Epithelial cell of esophagus (primary cell): ENCODE results near the gene HOXA5.

Experiments
- DNase-seq: peaks from one replicate; pipeline ENCODE4 v3.0.0; 2010; ENCODE audit warnings: low read depth
- H3K4me3 ChIP-seq: 2 replicates; pipeline ENCODE4 v1.5.1; 2011; ENCODE audit warnings: mild to moderate bottlenecking, low read length, control low read depth
- CTCF ChIP-seq: IDR thresholded peaks from 2 replicates; pipeline ENCODE4 v1.5.1; 2011; ENCODE audit warnings: low read depth, mild to moderate bottlenecking, low read length, control low read depth, inconsistent platforms; ENCODE audit not compliant: insufficient read depth; ENCODE audit errors: missing control alignments

The HOXA5 gene

DNA sequence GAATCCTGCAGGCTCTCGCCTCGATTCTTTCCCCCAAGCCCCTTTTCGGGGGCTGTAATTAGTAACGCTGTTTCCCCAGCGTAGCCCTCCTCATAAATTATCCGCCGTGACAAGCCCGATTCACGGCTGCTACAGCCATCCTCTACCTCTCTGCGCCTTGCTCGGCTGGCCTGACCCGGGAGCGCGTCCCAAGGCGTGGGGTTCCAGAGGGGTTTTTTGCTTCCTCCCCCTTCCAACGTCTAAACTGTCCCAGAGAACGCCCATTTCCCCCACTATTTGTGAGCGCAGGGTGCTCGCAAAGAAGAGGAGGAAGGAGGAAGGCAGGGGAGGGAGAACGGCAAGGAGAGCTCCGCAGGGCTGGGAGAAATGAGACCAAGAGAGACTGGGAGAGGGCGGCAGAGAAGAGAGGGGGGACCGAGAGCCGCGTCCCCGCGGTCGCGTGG lies 880 bp downstream of the HOXA5 start:
- H3K4me3 ChIP-seq = peak overlapping the region; percentile 53
- no peak for TF ChIP-seq CTCF
- DNase-seq = no peak

GRCh38 chr7:27141923-27142579 lies 1.4 kb downstream of the HOXA5 start:
- DNase-seq = no peak
- TF ChIP-seq CTCF = no peak
- H3K4me3 ChIP-seq = peak overlapping the region; percentile 53

DNA sequence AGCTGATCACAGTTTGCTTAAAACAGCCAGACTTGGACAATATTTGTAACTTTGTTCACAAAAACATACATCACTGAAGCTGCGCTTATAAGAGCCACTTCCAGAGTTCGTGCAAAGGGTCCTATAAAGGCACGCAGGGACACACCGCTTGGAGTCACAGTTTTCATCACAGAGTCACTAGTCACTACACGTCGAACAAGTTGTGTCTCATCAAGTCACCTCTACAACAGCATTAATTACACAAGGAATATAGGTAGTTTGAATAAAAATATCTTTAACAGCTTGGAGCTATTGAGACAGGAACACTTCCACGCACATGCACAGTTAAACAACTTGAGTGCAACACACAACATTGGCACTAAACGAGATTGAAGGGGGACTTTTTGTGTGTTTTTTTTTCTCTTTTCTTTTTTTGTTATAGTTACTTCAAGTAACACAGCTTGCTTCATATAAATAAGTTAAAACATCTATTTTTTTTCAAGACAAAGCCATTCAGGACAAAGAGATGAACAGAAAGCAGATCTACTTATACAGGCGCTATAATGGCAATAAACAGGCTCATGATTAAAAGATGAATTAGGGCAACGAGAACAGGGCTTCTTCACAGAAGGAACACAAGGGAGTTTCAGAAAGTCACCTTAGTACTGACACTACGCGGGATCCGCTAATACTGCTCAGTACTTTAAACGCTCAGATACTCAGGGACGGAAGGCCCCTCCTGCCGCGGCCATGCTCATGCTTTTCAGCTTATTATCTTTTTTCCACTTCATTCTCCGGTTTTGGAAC lies 2.2 kb downstream of the HOXA5 start:
- no peak for TF ChIP-seq CTCF
- H3K4me3 ChIP-seq = no peak overlapping the region
- no peak for DNase-seq

DNA sequence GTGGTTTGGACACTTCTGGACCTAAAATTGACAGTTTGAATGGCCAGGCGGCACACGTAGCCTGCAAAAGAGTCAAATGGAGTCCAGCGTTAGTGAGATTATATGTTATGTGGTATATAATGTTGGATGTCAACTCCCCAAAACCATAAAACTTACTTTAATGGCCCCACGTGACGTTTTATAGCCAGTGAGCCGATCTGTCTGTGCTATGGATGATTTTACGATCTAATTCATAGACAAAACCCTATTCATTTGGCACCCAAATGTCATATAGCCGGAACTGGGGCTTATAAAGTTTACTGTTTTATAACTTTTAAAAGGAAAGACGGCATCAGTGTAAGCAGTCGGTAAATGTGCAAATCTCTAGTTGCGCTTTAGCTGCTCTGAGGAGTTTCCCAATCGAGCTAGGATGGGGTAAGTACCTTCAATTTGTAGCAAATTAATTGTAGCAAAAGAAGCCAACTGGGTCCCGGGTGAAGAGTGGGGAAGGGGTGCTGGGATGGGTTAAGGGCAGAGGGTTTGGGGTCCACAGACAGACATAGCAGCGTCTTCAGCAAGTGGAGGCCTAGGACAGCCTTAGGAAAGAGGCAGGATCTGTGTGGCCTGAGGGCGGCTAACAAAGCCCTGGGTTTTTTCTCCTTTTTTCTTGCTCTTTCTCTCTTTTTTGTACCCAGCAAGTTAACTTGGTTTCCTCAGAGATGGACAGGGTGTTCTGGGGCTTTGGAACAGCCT lies 3.2 kb downstream of the HOXA5 start:
- no peak for DNase-seq
- H3K4me3 ChIP-seq = no peak overlapping the region
- TF ChIP-seq CTCF = no peak

DNA sequence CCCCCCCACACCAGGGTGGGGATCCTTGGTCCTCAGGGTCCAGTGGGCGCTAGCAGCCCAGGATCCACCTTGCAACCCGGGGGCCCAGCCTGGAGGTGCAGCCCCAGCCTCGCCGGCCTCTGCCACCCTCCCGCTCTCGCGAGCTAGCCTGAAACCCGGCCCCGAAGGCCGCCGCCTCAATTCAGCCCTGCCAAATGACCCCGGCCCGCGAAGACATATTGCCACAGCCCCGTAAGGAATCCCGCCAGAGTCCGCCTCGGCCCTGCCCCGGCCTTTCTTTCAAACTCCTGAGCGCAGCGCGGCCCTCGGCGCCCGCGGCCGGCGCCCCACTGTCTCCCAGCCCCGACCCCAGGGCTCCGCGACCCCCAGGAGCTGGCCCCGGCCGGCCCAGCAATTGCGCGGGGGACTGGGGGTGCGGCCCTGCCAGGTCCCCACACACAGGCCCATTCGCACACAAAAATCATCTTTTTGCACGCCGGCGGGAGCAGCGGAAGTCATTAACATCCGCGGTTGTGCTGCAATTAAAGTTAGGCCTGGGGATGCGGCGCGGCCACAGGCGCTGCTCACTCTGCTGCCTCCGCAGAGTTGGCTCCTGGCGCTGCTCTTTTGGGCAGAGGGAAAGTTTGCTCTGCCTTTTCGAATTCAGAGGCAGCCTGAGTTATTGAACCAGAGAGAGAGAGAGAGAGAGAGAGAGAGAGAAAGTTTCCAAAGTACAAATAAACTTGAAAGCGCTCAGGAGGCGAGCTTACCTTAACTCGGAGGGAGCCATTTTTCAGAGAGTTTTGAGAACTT lies 4.0 kb downstream of the HOXA5 start:
- TF ChIP-seq CTCF = no peak
- H3K4me3 ChIP-seq = no peak overlapping the region
- no peak for DNase-seq

GRCh38 chr7:27138985-27139333 lies 4.5 kb downstream of the HOXA5 start:
- DNase-seq = no peak
- TF ChIP-seq CTCF = no peak
- H3K4me3 ChIP-seq = no peak overlapping the region
